ENCODE results near the gene VAV3. TPM values are rescaled to one million over a fixed set of nuclear protein-coding genes. Genes with fewer than 3 reads are reported as not detected.

Gene VAV3
- total RNA-seq, 2 donors from 2014 or later: 18.4 to 21.4 TPM

DNA sequence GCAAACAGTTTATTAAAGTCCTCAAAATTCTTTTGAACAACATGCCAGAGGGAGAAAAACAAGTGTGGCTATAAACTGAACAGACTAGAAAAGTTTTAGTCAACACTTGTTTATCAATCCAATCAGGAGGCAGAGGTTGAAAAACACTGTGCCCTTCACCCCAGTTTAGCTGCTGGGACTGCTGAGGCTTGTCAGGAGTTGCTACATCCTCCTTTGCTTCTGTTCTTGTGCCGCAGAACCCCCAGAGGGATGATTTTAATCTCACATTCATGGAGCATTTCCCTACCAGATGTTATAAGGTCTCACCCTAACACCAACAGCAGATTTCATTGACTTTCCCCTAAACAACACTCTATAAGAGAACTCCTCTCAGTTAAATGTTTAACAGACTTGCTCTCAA is 321.2 kb downstream of the VAV3 start:
- H3K9me3 ChIP-seq: no peaks in the 10 kb centered on the region
- DNase-seq: no peak
- TF ChIP-seq CTCF (IDR thresholded peaks at IDR 0.05): no peak
- TF ChIP-seq POLR2A (IDR thresholded peaks at IDR 0.05): no peak
- H3K4me1 ChIP-seq: peaks cover 29% of the 10 kb centered on the region
- intact Hi-C loops (cut with DNase I): no loop called here
- ATAC-seq: no peak
- no peaks in the 10 kb centered on the region for H3K27me3 ChIP-seq
- no peaks in the 10 kb centered on the region for H3K36me3 ChIP-seq (replicated peaks in 1 of 2; ENCODE audit: insufficient read depth in 1 of 2, low read depth in 2 of 2)
- H3K27ac ChIP-seq: no peak overlapping the region
- H3K4me3 ChIP-seq: no peak overlapping the region
- WGBS, 2 donors: 31 to 73% methylated on average over 1 of the region's 1 CpG

- Histone ChIP-seq H3K27ac (no peak overlapping the region), H3K36me3 (replicated peaks in 1 of 2; ENCODE audit: insufficient read depth in 1 of 2, low read depth in 2 of 2) (no peaks in the 10 kb centered on the region), H3K4me1 (peaks cover 29% of the 10 kb centered on the region), H3K4me3 (no peak overlapping the region), H3K27me3 (no peaks in the 10 kb centered on the region), H3K9me3 (no peaks in the 10 kb centered on the region)
- intact Hi-C loops (cut with DNase I): no loop called here
- ATAC-seq: no peak
- TF ChIP-seq CTCF (IDR thresholded peaks at IDR 0.05): no peak
- TF ChIP-seq POLR2A (IDR thresholded peaks at IDR 0.05): no peak
- 65 to 66% methylated on average over 7 of the region's 7 CpGs for WGBS, 2 donors
- no peak for DNase-seq
Observed at GRCh38 chr1:107640207-107640606, 324.8 kb downstream of the VAV3 start.

DNA sequence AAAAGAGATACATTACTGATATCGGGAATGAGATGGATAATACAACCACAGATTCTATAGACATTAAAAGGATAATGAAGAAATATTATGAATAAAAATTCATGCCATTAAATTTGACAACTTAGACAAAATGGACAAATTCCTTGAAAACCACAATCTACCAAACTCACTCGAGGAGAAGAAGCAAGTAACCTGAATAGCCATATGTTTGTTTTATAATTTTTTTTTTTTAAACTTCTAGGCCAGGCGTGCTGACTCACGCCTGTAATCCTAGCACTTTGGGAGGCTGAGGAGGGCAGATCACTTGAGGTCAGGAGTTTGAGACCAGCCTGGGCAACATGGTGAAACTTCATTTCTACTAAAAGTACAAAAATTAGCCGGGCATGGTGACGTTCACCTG is 327.9 kb downstream of the VAV3 start:
- H3K27me3 ChIP-seq: no peaks in the 10 kb centered on the region
- H3K4me3 ChIP-seq: no peak overlapping the region
- no peak overlapping the region for H3K27ac ChIP-seq
- no peak for DNase-seq
- H3K9me3 ChIP-seq: no peaks in the 10 kb centered on the region
- 60 to 68% methylated on average over 6 of the region's 6 CpGs for WGBS, 2 donors
- TF ChIP-seq CTCF (IDR thresholded peaks at IDR 0.05) (no peak), POLR2A (IDR thresholded peaks at IDR 0.05) (no peak)
- H3K4me1 ChIP-seq: peaks cover 7% of the 10 kb centered on the region
- ATAC-seq: no peak
- intact Hi-C loops (cut with DNase I): no loop called here
- no peaks in the 10 kb centered on the region for H3K36me3 ChIP-seq (replicated peaks in 1 of 2; ENCODE audit: insufficient read depth in 1 of 2, low read depth in 2 of 2)

- 48 to 59% methylated on average over 5 of the region's 5 CpGs for WGBS, 2 donors
- no peak for ATAC-seq
- H3K27me3 ChIP-seq: no peaks in the 10 kb centered on the region
- H3K4me1 ChIP-seq: no peaks in the 10 kb centered on the region
- no peak for DNase-seq
- H3K4me3 ChIP-seq: no peak overlapping the region
- H3K36me3 ChIP-seq (replicated peaks in 1 of 2; ENCODE audit: insufficient read depth in 1 of 2, low read depth in 2 of 2): no peaks in the 10 kb centered on the region
- no peak for TF ChIP-seq POLR2A (IDR thresholded peaks at IDR 0.05)
- TF ChIP-seq CTCF (IDR thresholded peaks at IDR 0.05): no peak
- H3K9me3 ChIP-seq: no peaks in the 10 kb centered on the region
- H3K27ac ChIP-seq: no peak overlapping the region
- intact Hi-C loops (cut with DNase I): no loop called here
Observed at GRCh38 chr1:107633596-107633995, 331.4 kb downstream of the VAV3 start.

DNA sequence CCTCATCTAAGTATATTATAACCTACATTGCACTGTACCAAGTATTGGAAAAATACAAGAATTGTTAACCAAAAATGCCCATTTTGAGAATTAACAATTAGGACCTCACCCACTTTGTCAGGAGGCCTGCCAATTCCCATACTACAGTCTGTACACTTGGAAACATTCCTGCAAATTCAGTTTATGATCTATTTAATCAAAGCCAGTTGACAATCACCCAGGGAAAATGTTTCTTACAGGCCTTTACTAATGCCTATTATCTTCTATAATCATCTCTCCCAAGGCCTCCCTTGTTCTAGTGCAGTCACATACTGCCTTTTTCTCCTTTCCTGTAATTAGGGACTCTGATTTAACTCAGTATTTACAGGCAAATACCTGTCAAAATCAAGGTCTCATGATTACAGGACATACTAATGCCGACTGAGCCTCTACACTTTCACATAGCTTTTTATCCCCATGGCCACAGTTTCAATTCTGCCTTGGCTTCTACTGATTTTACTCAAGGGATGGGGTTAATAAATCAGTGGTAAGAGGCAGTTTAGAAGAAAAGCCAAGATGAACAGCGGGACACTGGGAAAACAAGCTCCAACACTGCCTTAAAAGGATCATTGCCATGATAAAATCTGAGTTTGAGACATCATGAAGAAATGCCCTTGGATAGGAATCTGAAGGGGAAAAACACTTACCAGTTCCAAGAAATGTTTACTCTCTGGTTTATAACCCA is 338.7 kb downstream of the VAV3 start:
- DNase-seq (no peak), ATAC-seq (peak; percentile 69)
- peaks cover 7% of the 10 kb centered on the region for H3K4me1 ChIP-seq
- H3K36me3 ChIP-seq (replicated peaks in 1 of 2; ENCODE audit: insufficient read depth in 1 of 2, low read depth in 2 of 2): no peaks in the 10 kb centered on the region
- H3K27me3 ChIP-seq: no peaks in the 10 kb centered on the region
- intact Hi-C loops (cut with DNase I): no loop called here
- H3K27ac ChIP-seq: peak overlapping the region in 3 of 4 donors; percentile 19 to 72 (median 52)
- TF ChIP-seq POLR2A (IDR thresholded peaks at IDR 0.05): no peak
- TF ChIP-seq CTCF (IDR thresholded peaks at IDR 0.05): no peak
- no peaks in the 10 kb centered on the region for H3K9me3 ChIP-seq
- H3K4me3 ChIP-seq: no peak overlapping the region
- 22 to 26% methylated on average over 2 of the region's 2 CpGs for WGBS, 2 donors

Data from body of pancreas (tissue), 4 donors.